WERI-Rb-1 (cell line): ENCODE results near the gene MMP17.
"Not testable (repeated sequence)": the region's sequence is repeated elsewhere in the genome, so short reads cannot be mapped to it uniquely, and the experiment has no call there.

Experiments used
- DNase-seq: peaks from one replicate; pipeline ENCODE4 v3.0.0-alpha.2; 2020
- H3K27ac ChIP-seq: fragments of 250-450 bp; sonication (Bioruptor Pico); 2 replicates; pipeline ENCODE4 v1.5.1; 2020; ENCODE audit warnings: mild to moderate bottlenecking, moderate library complexity
- H3K27me3 ChIP-seq: fragments of 250-450 bp; sonication (Bioruptor Pico); 2 replicates; pipeline ENCODE4 v1.5.1; 2021; ENCODE audit warnings: mild to moderate bottlenecking, low read depth, moderate library complexity; ENCODE audit not compliant: insufficient read depth, severe bottlenecking
- H3K36me3 ChIP-seq: fragments of 250-450 bp; sonication (Bioruptor Pico); 2 replicates; pipeline ENCODE4 v1.5.1; 2020; ENCODE audit warnings: mild to moderate bottlenecking, moderate library complexity
- H3K4me3 ChIP-seq: 2 replicates; pipeline ENCODE4 v1.5.1; 2011; ENCODE audit warnings: low read depth, mild to moderate bottlenecking, control low read depth, low read length
- H3K9me3 ChIP-seq: fragments of 250-450 bp; sonication (Bioruptor Pico); 2 replicates; pipeline ENCODE4 v1.5.1; 2021; ENCODE audit warnings: mild to moderate bottlenecking, moderate library complexity; ENCODE audit not compliant: severe bottlenecking
- CTCF ChIP-seq: IDR thresholded peaks from 2 replicates; pipeline ENCODE4 v1.5.1; 2011; ENCODE audit warnings: low read depth, mild to moderate bottlenecking, control low read depth, inconsistent platforms, low read length

MMP17 gene

GRCh38 chr12:131867891-131868675 lies 39.9 kb downstream of the MMP17 start:
- Histone ChIP-seq H3K36me3 (no peaks in the 10 kb centered on the region), H3K9me3 (no peaks in the 10 kb centered on the region), H3K27ac (no peak overlapping the region), H3K4me3 (no peak overlapping the region), H3K27me3 (no peaks in the 10 kb centered on the region)
- DNase-seq, result no peak
- no peak for TF ChIP-seq CTCF

- TF ChIP-seq CTCF, result no peak
- no peak for DNase-seq
- Histone ChIP-seq H3K27me3 (no peaks in the 10 kb centered on the region), H3K27ac (no peak overlapping the region), H3K9me3 (peaks cover 10% of the 10 kb centered on the region), H3K4me3 (no peak overlapping the region), H3K36me3 (no peaks in the 10 kb centered on the region)
These were observed 41.8 kb downstream of the MMP17 start for GRCh38 chr12:131869871-131870418.

- Histone ChIP-seq H3K27ac (no peak overlapping the region), H3K9me3 (peaks cover 10% of the 10 kb centered on the region), H3K27me3 (no peaks in the 10 kb centered on the region), H3K4me3 (no peak overlapping the region), H3K36me3 (no peaks in the 10 kb centered on the region)
- no peak for DNase-seq
- TF ChIP-seq CTCF, result no peak
These were observed 43.5 kb downstream of the MMP17 start for GRCh38 chr12:131871677-131872076.

- Histone ChIP-seq H3K4me3 (no peak overlapping the region), H3K27me3 (no peaks in the 10 kb centered on the region), H3K27ac (no peak overlapping the region), H3K36me3 (no peaks in the 10 kb centered on the region), H3K9me3 (peaks cover 10% of the 10 kb centered on the region)
- no peak for TF ChIP-seq CTCF
- no peak for DNase-seq
These were observed 44.2 kb downstream of the MMP17 start for GRCh38 chr12:131872154-131873051.

GRCh38 chr12:131873293-131873692 lies 45.1 kb downstream of the MMP17 start:
- no peak overlapping the region for H3K4me3 ChIP-seq
- no peak for DNase-seq
- H3K27ac ChIP-seq, result no peak overlapping the region
- H3K9me3 ChIP-seq, result peaks cover 10% of the 10 kb centered on the region
- no peaks in the 10 kb centered on the region for H3K27me3 ChIP-seq
- no peak for TF ChIP-seq CTCF
- H3K36me3 ChIP-seq, result no peaks in the 10 kb centered on the region

GRCh38 chr12:131874972-131875371 lies 46.8 kb downstream of the MMP17 start:
- not testable (repeated sequence) for H3K27me3 ChIP-seq, H3K27ac ChIP-seq, H3K4me3 ChIP-seq, DNase-seq, H3K36me3 ChIP-seq
- H3K9me3 ChIP-seq, result peaks cover 10% of the 10 kb centered on the region

- not testable (repeated sequence) for H3K27ac ChIP-seq
These were observed 49.0 kb downstream of the MMP17 start for GRCh38 chr12:131877216-131877615.

GRCh38 chr12:131878436-131878835 lies 50.2 kb downstream of the MMP17 start:
- not testable (repeated sequence) for H3K27me3 ChIP-seq, H3K27ac ChIP-seq, H3K36me3 ChIP-seq, H3K9me3 ChIP-seq, H3K4me3 ChIP-seq, DNase-seq

More at GRCh38 chr12:131877216-131877615, 49.0 kb downstream of the MMP17 start:
- DNase-seq, H3K4me3 ChIP-seq, H3K36me3 ChIP-seq, H3K27me3 ChIP-seq: not testable (repeated sequence)
- peaks cover 10% of the 10 kb centered on the region for H3K9me3 ChIP-seq
